ENCODE data around the gene CD7.
"Not testable (repeated sequence)": the region's sequence is repeated elsewhere in the genome, so short reads cannot be mapped to it uniquely, and the experiment has no call there.

CD7 gene

DNA sequence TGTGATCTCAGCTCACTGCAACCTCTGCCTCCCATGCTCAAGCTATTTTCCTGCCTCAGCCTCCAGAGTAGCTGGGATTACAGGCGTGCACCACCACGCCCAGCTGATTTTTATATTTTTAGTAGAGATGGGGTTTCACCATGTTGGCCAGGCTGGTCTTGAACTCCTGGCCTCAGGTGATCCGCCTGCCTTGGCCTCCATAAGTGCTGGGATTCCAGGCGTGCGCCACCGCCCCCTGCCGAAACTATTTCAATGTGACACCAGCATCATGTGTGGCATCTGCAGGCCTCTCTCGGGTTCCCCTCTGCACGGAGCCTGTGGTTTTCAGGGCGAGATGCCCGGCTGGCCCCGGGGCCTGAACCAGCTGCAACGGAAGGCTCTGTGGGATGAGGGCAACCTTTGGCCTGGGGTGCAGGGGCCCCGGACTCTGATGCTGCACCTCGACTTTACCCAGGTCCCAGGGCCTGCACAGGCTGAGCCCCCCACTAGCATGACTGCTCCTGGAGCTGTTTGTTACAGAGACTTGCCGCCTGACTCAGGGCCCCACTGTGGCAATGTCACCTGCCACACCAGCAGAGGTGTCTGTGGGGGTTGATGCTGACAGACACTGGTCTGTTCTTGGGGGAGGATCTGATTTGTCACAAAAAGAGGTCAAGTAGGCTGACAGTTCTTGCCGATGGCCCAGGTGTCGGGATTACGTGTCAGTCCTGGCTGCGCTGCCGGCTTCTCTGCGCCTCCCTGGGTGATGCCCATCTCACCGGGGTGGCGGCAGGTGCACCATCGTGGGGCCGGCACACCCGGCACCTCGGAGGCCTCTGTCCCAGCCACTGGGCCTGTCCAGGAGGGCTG, 33.0 kb upstream of the CD7 start:
- TF ChIP-seq ZFX (IDR thresholded peaks at IDR 0.05), result no peak
- TF ChIP-seq, protein P1, sequence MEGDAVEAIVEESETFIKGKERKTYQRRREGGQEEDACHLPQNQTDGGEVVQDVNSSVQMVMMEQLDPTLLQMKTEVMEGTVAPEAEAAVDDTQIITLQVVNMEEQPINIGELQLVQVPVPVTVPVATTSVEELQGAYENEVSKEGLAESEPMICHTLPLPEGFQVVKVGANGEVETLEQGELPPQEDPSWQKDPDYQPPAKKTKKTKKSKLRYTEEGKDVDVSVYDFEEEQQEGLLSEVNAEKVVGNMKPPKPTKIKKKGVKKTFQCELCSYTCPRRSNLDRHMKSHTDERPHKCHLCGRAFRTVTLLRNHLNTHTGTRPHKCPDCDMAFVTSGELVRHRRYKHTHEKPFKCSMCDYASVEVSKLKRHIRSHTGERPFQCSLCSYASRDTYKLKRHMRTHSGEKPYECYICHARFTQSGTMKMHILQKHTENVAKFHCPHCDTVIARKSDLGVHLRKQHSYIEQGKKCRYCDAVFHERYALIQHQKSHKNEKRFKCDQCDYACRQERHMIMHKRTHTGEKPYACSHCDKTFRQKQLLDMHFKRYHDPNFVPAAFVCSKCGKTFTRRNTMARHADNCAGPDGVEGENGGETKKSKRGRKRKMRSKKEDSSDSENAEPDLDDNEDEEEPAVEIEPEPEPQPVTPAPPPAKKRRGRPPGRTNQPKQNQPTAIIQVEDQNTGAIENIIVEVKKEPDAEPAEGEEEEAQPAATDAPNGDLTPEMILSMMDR (conservative IDR thresholded peaks at IDR 0.05), result no peak
- H3K27ac ChIP-seq, result no peak overlapping the region

DNA sequence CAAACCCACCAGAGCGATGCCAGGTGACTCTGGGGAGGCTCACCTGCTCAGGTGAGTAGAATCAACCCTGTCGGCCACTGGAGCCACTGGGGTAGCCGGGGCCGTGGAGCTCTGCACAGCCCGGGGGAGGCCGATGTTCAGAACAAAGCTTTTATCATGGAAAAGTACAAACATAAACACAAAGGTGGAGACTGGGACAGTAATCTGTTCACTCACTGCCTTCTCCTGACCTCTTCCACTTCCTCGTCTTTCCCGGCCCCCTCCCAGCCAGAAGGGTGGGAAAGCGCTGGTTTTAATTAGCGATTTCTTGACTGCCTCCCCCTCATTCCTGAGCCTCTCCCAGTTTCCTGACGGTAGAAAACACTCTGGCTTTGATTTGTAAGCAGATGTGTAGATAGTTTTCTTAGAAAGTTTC, 31.9 kb upstream of the CD7 start:
- no peak overlapping the region for H3K27ac ChIP-seq
- no peak for TF ChIP-seq ZFX (IDR thresholded peaks at IDR 0.05)

DNA sequence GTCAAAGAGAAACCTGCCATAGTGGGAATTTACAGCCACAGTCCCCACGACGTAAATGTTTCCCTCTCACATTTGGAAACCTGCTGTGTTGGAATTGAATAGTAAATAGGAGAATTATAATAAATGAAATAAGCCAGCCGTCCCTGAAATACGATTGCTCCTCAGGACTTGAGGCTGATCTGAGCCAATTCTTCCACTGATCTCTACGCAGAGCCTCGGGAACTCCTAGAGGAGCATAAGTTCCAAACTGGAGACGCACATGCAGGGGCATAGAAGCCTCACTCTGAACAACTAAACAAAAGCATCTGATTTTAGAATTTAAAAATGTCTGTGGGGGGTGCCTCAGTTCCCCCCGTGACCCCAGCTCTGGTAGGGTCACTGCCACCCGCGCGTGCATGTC, 31.5 kb upstream of the CD7 start:
- no peak overlapping the region for H3K27ac ChIP-seq
- TF ChIP-seq ZFX (IDR thresholded peaks at IDR 0.05), result no peak
- TF ChIP-seq, protein P1 (conservative IDR thresholded peaks at IDR 0.05), result no peak

DNA sequence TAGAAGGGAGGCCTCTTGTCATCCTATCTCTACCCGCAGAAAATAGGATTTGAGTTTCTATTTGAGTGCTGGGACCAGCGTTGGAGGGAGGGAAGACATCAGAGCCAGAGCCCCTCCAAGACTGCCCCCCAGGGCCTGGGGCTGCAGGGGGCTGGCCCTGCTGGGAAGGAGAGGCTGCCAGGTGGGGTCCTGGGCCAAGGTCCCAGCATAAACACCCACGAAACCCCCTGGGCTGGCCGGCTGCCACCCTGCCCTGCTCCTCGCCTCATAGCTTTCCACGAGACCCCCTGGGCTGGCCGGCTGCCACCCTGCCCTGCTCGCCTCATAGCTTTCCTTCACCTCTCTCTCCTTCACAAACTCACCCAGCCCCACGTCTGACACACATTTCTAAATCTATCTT, 31.0 kb upstream of the CD7 start:
- H3K27ac ChIP-seq, result no peak overlapping the region
- TF ChIP-seq, protein P1 (conservative IDR thresholded peaks at IDR 0.05), result no peak
- no peak for TF ChIP-seq ZFX (IDR thresholded peaks at IDR 0.05)

DNA sequence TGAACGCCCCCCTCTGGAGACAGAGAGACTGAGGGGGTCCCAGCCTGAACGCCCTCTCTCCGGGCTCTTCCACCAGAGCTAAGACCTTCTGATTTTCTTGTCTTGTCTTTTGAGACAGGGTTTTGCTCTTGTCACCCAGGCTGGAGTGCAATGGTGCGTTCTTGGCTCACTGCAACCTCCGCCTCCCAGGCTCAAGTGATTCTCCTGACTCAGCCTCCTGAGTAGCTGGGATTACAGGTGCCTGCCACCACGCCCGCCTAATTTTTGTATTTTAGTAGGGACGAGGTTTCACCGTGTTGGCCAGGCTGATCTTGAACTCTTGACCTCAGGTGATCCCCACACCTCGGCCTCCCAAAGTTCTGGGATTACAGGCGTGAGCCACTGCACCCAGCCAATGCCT, 30.6 kb upstream of the CD7 start:
- not testable (repeated sequence) for H3K27ac ChIP-seq

DNA sequence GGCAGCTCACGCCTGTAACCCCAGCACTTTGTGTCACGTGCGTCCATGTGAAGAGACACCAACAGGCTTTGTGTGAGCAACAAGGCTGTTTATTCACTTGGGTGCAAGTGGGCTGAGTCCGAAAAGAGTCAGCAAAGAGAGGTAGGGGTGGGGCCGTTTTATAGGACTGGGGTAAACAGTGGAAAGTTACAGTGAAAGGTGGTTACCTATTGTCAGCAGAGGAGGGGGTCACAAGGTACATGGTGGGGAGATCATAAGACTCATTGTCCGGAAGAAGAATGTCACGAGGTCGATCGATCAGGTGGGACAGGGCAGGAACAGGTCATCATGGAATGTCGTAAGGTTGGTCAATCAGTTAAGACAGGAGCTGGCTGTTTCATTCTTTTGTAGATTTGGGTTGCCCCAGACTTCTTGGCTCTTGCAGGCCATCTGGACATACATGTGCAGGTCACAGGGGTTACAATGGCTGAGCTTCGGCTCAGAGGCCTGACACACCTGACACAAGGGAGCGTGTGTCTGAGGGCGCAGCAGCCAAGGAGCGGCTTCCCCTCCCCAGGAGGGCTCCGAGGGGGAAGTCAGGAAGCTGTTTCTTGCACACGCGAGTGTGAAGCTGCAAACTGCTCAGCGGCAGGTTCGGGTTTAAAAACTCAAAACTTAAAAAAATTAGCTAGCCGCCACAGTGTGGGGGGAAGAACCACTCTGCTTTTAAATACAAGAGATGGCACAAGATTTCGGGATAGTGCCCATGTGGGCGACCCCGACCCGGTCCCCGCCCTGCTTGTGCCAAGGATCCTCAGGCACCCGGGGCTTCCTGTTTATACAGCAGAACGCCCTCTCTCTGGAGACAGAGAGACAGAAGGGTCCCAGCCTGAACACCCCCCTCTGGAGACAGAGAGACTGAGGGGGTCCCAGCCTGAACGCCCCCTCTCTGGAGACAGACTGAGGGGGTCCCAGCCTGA, 29.2 kb upstream of the CD7 start:
- TF ChIP-seq, protein P1 (conservative IDR thresholded peaks at IDR 0.05), result no peak
- TF ChIP-seq ZFX (IDR thresholded peaks at IDR 0.05), result no peak
- H3K27ac ChIP-seq, result no peak overlapping the region

DNA sequence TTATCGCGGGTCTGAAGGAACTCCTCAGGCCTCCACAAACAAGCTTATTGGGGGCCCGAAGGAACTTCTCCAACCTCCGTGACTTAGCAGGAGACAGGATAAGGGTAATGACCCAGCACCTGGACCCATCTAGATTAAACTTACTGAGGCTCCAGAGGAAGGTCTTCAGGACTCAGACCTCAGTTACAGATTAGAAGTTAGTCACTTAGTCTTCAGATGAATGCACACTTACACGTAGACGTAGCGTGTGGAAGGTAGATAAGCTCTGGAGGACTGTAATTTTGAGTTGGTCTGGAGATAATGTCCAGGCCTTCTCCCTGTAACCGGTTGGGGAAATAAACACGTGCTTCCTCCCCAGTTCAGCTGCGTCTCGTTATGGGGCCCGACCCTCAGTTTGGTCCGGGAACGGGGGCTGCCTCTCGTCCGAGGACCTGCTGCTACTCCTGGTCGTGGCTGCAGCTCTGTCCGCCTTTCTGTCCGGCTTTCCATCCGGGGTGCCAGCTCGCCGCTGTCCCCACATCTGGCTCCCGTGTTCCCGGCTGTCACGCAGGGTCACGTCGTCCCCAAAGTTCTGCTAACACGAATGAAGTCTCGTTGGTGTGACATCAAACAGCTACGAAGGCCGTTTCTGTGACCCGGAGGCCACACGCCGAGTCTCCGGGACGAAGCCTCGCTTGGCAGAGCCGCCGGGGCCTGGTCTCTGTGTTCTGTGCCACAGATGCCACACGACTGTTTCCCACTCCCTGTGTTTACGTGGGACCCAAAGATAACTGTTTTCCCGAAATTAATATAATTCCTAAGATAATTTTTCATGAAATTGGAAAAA, 28.0 kb upstream of the CD7 start:
- no peak for TF ChIP-seq ZFX (IDR thresholded peaks at IDR 0.05)
- TF ChIP-seq, protein P1 (conservative IDR thresholded peaks at IDR 0.05), result no peak
- no peak overlapping the region for H3K27ac ChIP-seq

All from C4-2B (cell line).